K562 (cell line): ENCODE results near the gene PPP1R13B.

Experiments
- ELF2 ChIP-seq: fragments of 250-450 bp; sonication (Bioruptor Pico); IDR thresholded peaks from 2 replicates; pipeline ENCODE4 v1.5.0; 2021; ENCODE audit warnings: mild to moderate bottlenecking
- EP300 ChIP-seq: IDR thresholded peaks from 2 replicates; pipeline ENCODE4 v1.6.1; 2012; ENCODE audit warnings: low read length, improper control_type of control experiment
- FOS ChIP-seq: IDR thresholded peaks from 3 replicates; pipeline ENCODE4 v1.6.1; 2011; ENCODE audit not compliant: insufficient read length; ENCODE audit errors: extremely low read depth
- MXI1 ChIP-seq: IDR thresholded peaks from 2 replicates; pipeline ENCODE4 v1.6.1; 2011; ENCODE audit warnings: low read depth, mild to moderate bottlenecking, improper control_type of control experiment, low read length
- NFE2L1 ChIP-seq: fragments of 450-650 bp; IDR thresholded peaks from 2 replicates; pipeline ENCODE4 v1.6.1; 2016; ENCODE audit warnings: missing genetic modification characterization, low read depth, mild to moderate bottlenecking, missing compliant biosample characterization, moderate library complexity, borderline replicate concordance
- POLR2AphosphoS5 ChIP-seq: IDR thresholded peaks from 2 replicates; pipeline ENCODE4 v1.6.1; 2011; ENCODE audit warnings: mild to moderate bottlenecking, low read depth, low read length, moderate library complexity; ENCODE audit not compliant: control insufficient read depth, insufficient read depth
- SETDB1 ChIP-seq: IDR thresholded peaks from one replicate; pipeline ENCODE4 v1.6.1; 2012; ENCODE audit warnings: low read length, control low read depth, inconsistent platforms
- SMC3 ChIP-seq: conservative IDR thresholded peaks from 2 replicates; pipeline ENCODE4 v1.6.1; 2011; ENCODE audit warnings: low read depth, low read length, improper control_type of control experiment; ENCODE audit not compliant: insufficient read depth
- SRSF9 ChIP-seq: fragments of 200-400 bp; formaldehyde crosslinking; IDR thresholded peaks from 2 replicates; pipeline ENCODE4 v1.6.1; 2017; ENCODE audit warnings: low read depth, low read length, borderline replicate concordance
- TBP ChIP-seq: optimal IDR thresholded peaks from 2 replicates; pipeline ENCODE3; 2011; ENCODE audit warnings: low read depth, low read length, improper control_type of control experiment
- ZBTB1 ChIP-seq: sonication (generic); formaldehyde crosslinking; IDR thresholded peaks from 2 replicates; pipeline ENCODE4 v1.8.1; 2023; ENCODE audit warnings: missing genetic modification reagents, low read depth, mild to moderate bottlenecking, borderline replicate concordance
- ZNF253 ChIP-seq: fragments of 250-450 bp; sonication (Bioruptor Pico); conservative IDR thresholded peaks from 2 replicates; pipeline ENCODE4 v1.6.1; 2021; ENCODE audit warnings: mild to moderate bottlenecking
- TF ChIP-seq, protein P1 (sequence below): fragments of 250-450 bp; sonication (Bioruptor Pico); IDR thresholded peaks from 2 replicates; pipeline ENCODE4 v1.4.0; 2020; ENCODE audit warnings: mild to moderate bottlenecking

DNA sequence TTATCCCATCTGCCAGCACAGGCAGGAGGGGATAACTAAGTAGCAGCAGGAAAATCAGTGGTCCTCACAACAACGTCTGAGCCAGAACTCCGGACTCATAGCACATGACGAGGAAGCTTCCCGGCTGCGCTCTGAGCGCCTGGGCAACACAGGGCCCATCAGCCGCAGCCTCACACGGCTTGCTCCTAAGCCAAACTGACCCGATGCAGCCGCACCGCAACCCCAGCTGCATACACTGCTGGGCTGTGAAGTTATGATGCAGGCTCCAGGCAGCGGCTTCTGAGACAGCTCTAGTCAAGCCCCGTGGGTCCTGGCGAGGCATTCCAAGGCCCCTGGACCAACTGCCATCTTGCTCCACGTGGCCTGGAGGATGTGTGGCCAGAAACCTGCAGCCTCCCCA, 103.7 kb downstream of the PPP1R13B start:
- TF ChIP-seq TBP (no peak), SMC3 (no peak), ZNF253 (no peak), ELF2 (CRISPR knock-in tag) (no peak), EP300 (no peak), NFE2L1 (no peak), ZBTB1 (CRISPR knock-in tag) (no peak), SRSF9 (no peak), FOS (no peak), SETDB1 (no peak), MXI1 (no peak), POLR2AphosphoS5 (no peak)
- TF ChIP-seq, protein P1, sequence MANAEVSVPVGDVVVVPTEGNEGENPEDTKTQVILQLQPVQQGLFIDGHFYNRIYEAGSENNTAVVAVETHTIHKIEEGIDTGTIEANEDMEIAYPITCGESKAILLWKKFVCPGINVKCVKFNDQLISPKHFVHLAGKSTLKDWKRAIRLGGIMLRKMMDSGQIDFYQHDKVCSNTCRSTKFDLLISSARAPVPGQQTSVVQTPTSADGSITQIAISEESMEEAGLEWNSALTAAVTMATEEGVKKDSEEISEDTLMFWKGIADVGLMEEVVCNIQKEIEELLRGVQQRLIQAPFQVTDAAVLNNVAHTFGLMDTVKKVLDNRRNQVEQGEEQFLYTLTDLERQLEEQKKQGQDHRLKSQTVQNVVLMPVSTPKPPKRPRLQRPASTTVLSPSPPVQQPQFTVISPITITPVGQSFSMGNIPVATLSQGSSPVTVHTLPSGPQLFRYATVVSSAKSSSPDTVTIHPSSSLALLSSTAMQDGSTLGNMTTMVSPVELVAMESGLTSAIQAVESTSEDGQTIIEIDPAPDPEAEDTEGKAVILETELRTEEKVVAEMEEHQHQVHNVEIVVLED (CRISPR knock-in tag): no peak
